ENCODE data around the gene AKR1C8. TPM values are rescaled to one million over a fixed set of nuclear protein-coding genes. Genes with fewer than 3 reads are reported as not detected.
"Not testable (repeated sequence)": the region's sequence is repeated elsewhere in the genome, so short reads cannot be mapped to it uniquely, and the experiment has no call there.

The AKR1C8 gene
- total and polyA plus RNA-seq, 3 experiments from 2014 or later, result 0.20 TPM; not detected in 2

GRCh38 chr10:5143137-5143536 is 41.8 kb downstream of the AKR1C8 start:
- H3K4me1 Mint-ChIP-seq, result no peaks in the 10 kb centered on the region
- no peak overlapping the region for H3K27ac ChIP-seq (ENCODE audit: low read depth, low read length)
- ChIA-PET CTCF (no interaction called here), POLR2A (no interaction called here)
- H3K36me3 Mint-ChIP-seq, result peaks cover 0 to 13% (median 0%) of the 10 kb centered on the region in 3 donors
- H3K36me3 ChIP-seq (ENCODE audit: insufficient read depth, low read length), result no peaks in the 10 kb centered on the region
- H3K27ac Mint-ChIP-seq, result no peak overlapping the region
- peaks cover 5 to 17% (median 13%) of the 10 kb centered on the region in 5 donors for H3K9me3 Mint-ChIP-seq
- no peaks in the 10 kb centered on the region for H3K27me3 Mint-ChIP-seq
- H3K4me1 ChIP-seq (ENCODE audit: insufficient read depth, low read length), result no peaks in the 10 kb centered on the region
- no peaks in the 10 kb centered on the region for H3K27me3 ChIP-seq (ENCODE audit: insufficient read depth, low read length, poor library complexity, severe bottlenecking)
- H3K4me3 Mint-ChIP-seq, result no peak overlapping the region
- H3K4me3 ChIP-seq (ENCODE audit: low read length), result no peak overlapping the region
- no peak for DNase-seq
- no peaks in the 10 kb centered on the region for H3K9me3 ChIP-seq (ENCODE audit: low read length)

- Histone ChIP-seq H3K27ac (ENCODE audit: low read depth, low read length) (no peak overlapping the region), H3K36me3 (ENCODE audit: insufficient read depth, low read length) (no peaks in the 10 kb centered on the region), H3K4me1 (ENCODE audit: insufficient read depth, low read length) (no peaks in the 10 kb centered on the region), H3K4me3 (ENCODE audit: low read length) (no peak overlapping the region), H3K9me3 (ENCODE audit: low read length) (no peaks in the 10 kb centered on the region), H3K27me3 (ENCODE audit: insufficient read depth, low read length, poor library complexity, severe bottlenecking) (no peaks in the 10 kb centered on the region)
- H3K36me3 Mint-ChIP-seq, result peaks cover 0 to 22% (median 5%) of the 10 kb centered on the region in 3 donors
- ChIA-PET POLR2A (no interaction called here), CTCF (no interaction called here)
- no peaks in the 10 kb centered on the region for H3K27me3 Mint-ChIP-seq
- H3K27ac Mint-ChIP-seq, result no peak overlapping the region
- H3K4me1 Mint-ChIP-seq, result no peaks in the 10 kb centered on the region
- peaks cover 11 to 25% (median 22%) of the 10 kb centered on the region in 5 donors for H3K9me3 Mint-ChIP-seq
- no peak for DNase-seq
- H3K4me3 Mint-ChIP-seq, result no peak overlapping the region
Measured at GRCh38 chr10:5142199-5142598, 42.8 kb downstream of the AKR1C8 start.

- H3K27me3 Mint-ChIP-seq; H3K27me3 ChIP-seq (ENCODE audit: insufficient read depth, low read length, poor library complexity, severe bottlenecking); H3K4me1 Mint-ChIP-seq; H3K4me3 ChIP-seq (ENCODE audit: low read length); H3K36me3 ChIP-seq (ENCODE audit: insufficient read depth, low read length); CTCF ChIA-PET; DNase-seq; H3K27ac ChIP-seq (ENCODE audit: low read depth, low read length); POLR2A ChIA-PET; H3K27ac Mint-ChIP-seq; H3K4me3 Mint-ChIP-seq; H3K4me1 ChIP-seq (ENCODE audit: insufficient read depth, low read length); H3K9me3 ChIP-seq (ENCODE audit: low read length): not testable (repeated sequence)
- peaks cover 22 to 50% (median 28%) of the 10 kb centered on the region in 5 donors for H3K9me3 Mint-ChIP-seq
- H3K36me3 Mint-ChIP-seq, result peaks cover 0 to 31% (median 5%) of the 10 kb centered on the region in 3 donors
Measured at GRCh38 chr10:5137699-5138098, 47.3 kb downstream of the AKR1C8 start.

- CTCF ChIA-PET, result no interaction called here
- H3K27ac Mint-ChIP-seq, result no peak overlapping the region
- no peaks in the 10 kb centered on the region for H3K36me3 ChIP-seq (ENCODE audit: insufficient read depth, low read length)
- H3K27ac ChIP-seq (ENCODE audit: low read depth, low read length), result no peak overlapping the region
- peaks cover 0 to 31% (median 5%) of the 10 kb centered on the region in 3 donors for H3K36me3 Mint-ChIP-seq
- POLR2A ChIA-PET, result no interaction called here
- peaks cover 22 to 50% (median 28%) of the 10 kb centered on the region in 5 donors for H3K9me3 Mint-ChIP-seq
- no peak overlapping the region for H3K4me3 ChIP-seq (ENCODE audit: low read length)
- no peaks in the 10 kb centered on the region for H3K4me1 Mint-ChIP-seq
- H3K9me3 ChIP-seq (ENCODE audit: low read length), result peaks cover 4% of the 10 kb centered on the region
- H3K4me3 Mint-ChIP-seq, result no peak overlapping the region
- H3K27me3 ChIP-seq (ENCODE audit: insufficient read depth, low read length, poor library complexity, severe bottlenecking), result no peaks in the 10 kb centered on the region
- no peaks in the 10 kb centered on the region for H3K27me3 Mint-ChIP-seq
- DNase-seq, result no peak
- H3K4me1 ChIP-seq (ENCODE audit: insufficient read depth, low read length), result no peaks in the 10 kb centered on the region
Measured at GRCh38 chr10:5136468-5137087, 48.4 kb downstream of the AKR1C8 start.

- Mint-ChIP-seq H3K27me3 (no peaks in the 10 kb centered on the region), H3K9me3 (peaks cover 22 to 50% (median 28%) of the 10 kb centered on the region in 5 donors), H3K27ac (no peak overlapping the region), H3K4me1 (no peaks in the 10 kb centered on the region), H3K4me3 (no peak overlapping the region), H3K36me3 (peaks cover 0 to 31% (median 5%) of the 10 kb centered on the region in 3 donors)
- no peak for DNase-seq
- no peaks in the 10 kb centered on the region for H3K4me1 ChIP-seq (ENCODE audit: insufficient read depth, low read length)
- H3K27ac ChIP-seq (ENCODE audit: low read depth, low read length), result no peak overlapping the region
- no peaks in the 10 kb centered on the region for H3K27me3 ChIP-seq (ENCODE audit: insufficient read depth, low read length, poor library complexity, severe bottlenecking)
- peaks cover 4% of the 10 kb centered on the region for H3K9me3 ChIP-seq (ENCODE audit: low read length)
- ChIA-PET POLR2A (no interaction called here), CTCF (no interaction called here)
- no peaks in the 10 kb centered on the region for H3K36me3 ChIP-seq (ENCODE audit: insufficient read depth, low read length)
- H3K4me3 ChIP-seq (ENCODE audit: low read length), result no peak overlapping the region
Measured at GRCh38 chr10:5135581-5135980, 49.4 kb downstream of the AKR1C8 start.

GRCh38 chr10:5125315-5126044 is 59.5 kb downstream of the AKR1C8 start:
- H3K27me3 Mint-ChIP-seq, result peaks cover 6 to 7% of the 10 kb centered on the region in 2 donors
- H3K4me1 Mint-ChIP-seq, result no peaks in the 10 kb centered on the region
- H3K36me3 ChIP-seq (ENCODE audit: insufficient read depth, low read length), result no peaks in the 10 kb centered on the region
- no peaks in the 10 kb centered on the region for H3K9me3 ChIP-seq (ENCODE audit: low read length)
- ChIA-PET CTCF (no interaction called here), POLR2A (no interaction called here)
- H3K27ac ChIP-seq (ENCODE audit: low read depth, low read length), result no peak overlapping the region
- H3K4me3 ChIP-seq (ENCODE audit: low read length), result no peak overlapping the region
- H3K36me3 Mint-ChIP-seq, result peaks cover 0 to 36% (median 3%) of the 10 kb centered on the region in 3 donors
- no peaks in the 10 kb centered on the region for H3K27me3 ChIP-seq (ENCODE audit: insufficient read depth, low read length, poor library complexity, severe bottlenecking)
- H3K4me3 Mint-ChIP-seq, result no peak overlapping the region
- peaks cover 7 to 16% (median 11%) of the 10 kb centered on the region in 5 donors for H3K9me3 Mint-ChIP-seq
- no peak for DNase-seq
- no peaks in the 10 kb centered on the region for H3K4me1 ChIP-seq (ENCODE audit: insufficient read depth, low read length)
- H3K27ac Mint-ChIP-seq, result no peak overlapping the region

- Mint-ChIP-seq H3K4me1 (no peaks in the 10 kb centered on the region), H3K27ac (no peak overlapping the region), H3K36me3 (peaks cover 0 to 36% (median 3%) of the 10 kb centered on the region in 3 donors), H3K9me3 (peaks cover 5 to 17% (median 11%) of the 10 kb centered on the region in 5 donors), H3K27me3 (peaks cover 6 to 7% of the 10 kb centered on the region in 2 donors), H3K4me3 (no peak overlapping the region)
- H3K27me3 ChIP-seq (ENCODE audit: insufficient read depth, low read length, poor library complexity, severe bottlenecking), result no peaks in the 10 kb centered on the region
- ChIA-PET CTCF (no interaction called here), POLR2A (no interaction called here)
- no peak overlapping the region for H3K27ac ChIP-seq (ENCODE audit: low read depth, low read length)
- H3K4me1 ChIP-seq (ENCODE audit: insufficient read depth, low read length), result no peaks in the 10 kb centered on the region
- no peaks in the 10 kb centered on the region for H3K36me3 ChIP-seq (ENCODE audit: insufficient read depth, low read length)
- H3K4me3 ChIP-seq (ENCODE audit: low read length), result no peak overlapping the region
- no peak for DNase-seq
- no peaks in the 10 kb centered on the region for H3K9me3 ChIP-seq (ENCODE audit: low read length)
Measured at GRCh38 chr10:5123886-5124285, 61.1 kb downstream of the AKR1C8 start.

GRCh38 chr10:5119997-5120396 is 65.0 kb downstream of the AKR1C8 start:
- CTCF ChIA-PET; H3K9me3 ChIP-seq (ENCODE audit: low read length); DNase-seq; H3K27ac Mint-ChIP-seq; H3K27me3 Mint-ChIP-seq; H3K4me3 Mint-ChIP-seq; H3K4me1 Mint-ChIP-seq; H3K4me3 ChIP-seq (ENCODE audit: low read length); H3K36me3 ChIP-seq (ENCODE audit: insufficient read depth, low read length); H3K27me3 ChIP-seq (ENCODE audit: insufficient read depth, low read length, poor library complexity, severe bottlenecking); H3K9me3 Mint-ChIP-seq; H3K27ac ChIP-seq (ENCODE audit: low read depth, low read length); POLR2A ChIA-PET; H3K4me1 ChIP-seq (ENCODE audit: insufficient read depth, low read length): not testable (repeated sequence)
- H3K36me3 Mint-ChIP-seq, result peaks cover 0 to 21% (median 3%) of the 10 kb centered on the region in 3 donors

Data from CD8-positive, alpha-beta memory T cell (primary cell).